COLO829 (cell line): Measurements from ENCODE around the gene GPR78.

Experiments
- DNase-seq: peaks from one replicate; pipeline ENCODE4 v3.0.0; 2012; ENCODE audit warnings: low spot score

GPR78 gene

DNA sequence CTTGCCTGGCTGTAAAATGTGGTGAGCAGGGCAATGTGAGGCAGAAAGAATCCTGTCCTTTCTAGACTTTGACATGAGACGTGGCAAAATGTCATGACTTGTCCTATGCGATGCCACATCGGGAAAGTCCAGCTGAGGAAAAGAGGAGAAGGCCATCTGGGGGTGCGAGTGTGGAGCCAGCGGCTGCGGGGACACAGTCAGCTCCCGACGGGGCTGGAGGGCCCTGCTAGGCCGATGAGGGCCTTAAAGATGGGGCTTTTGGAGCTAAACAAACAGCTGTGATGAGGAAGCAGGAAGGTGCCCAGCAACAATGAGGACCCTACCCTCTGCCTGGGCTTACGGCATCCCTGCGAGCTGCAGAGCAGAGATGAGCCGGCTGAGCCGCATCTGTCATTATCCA is 20.1 kb downstream of the GPR78 start:
- DNase-seq, result no peak

DNA sequence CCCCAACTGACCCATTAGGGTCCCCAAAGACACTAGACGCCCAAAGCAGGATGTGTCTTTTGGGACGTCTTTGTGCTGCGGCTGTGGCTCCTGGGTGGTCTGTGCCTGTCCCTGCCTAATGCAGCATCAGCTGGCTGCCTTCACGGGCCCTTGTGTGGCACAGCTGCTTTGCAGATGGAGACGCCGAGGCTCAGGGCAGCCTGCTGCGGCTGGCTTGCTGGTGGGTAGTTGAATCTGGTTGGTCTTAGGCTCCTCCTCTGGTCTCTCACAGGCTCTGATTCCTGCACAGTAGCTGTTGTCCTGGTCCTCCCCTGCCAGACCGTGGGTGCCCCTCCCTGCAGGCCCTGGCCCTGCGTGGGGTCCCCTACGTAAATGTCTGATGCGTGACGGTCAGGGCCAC is 20.5 kb downstream of the GPR78 start:
- no peak for DNase-seq

DNA sequence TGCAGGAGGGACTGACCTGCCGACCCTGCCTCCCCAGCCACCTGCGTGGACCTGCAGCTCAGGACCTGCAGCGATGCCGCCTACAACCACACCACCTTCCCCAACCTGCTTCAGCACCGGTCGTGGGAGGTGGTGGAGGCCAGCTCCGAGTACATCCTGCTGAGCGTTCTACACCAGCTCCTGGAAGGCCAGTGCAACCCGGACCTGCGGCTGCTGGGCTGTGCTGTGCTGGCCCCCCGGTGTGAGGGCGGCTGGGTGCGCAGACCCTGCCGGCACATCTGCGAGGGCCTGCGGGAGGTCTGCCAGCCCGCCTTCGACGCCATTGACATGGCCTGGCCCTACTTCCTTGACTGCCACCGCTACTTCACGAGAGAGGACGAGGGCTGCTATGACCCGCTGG is 20.9 kb downstream of the GPR78 start:
- no peak for DNase-seq

DNA sequence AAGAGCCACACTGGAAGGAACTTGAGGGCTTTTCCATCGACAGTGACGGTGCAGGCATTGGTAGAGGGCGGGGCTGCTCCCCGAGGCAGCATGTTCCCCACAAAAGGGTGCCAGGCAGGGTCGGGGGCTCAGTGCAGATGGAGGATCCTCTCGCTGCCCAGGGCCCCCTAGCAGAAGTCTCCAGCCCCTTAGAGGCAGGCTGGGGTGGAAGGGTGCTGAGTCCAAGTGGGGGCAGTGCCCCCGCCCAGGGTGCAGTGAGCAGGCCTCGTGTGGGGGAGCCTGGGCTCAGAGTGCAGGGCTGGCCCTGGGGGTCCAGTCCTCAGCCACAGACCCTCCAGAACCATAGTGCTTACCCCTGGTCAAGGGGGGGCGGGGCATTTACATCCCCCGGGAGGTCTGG is 21.4 kb downstream of the GPR78 start:
- no peak for DNase-seq

DNA sequence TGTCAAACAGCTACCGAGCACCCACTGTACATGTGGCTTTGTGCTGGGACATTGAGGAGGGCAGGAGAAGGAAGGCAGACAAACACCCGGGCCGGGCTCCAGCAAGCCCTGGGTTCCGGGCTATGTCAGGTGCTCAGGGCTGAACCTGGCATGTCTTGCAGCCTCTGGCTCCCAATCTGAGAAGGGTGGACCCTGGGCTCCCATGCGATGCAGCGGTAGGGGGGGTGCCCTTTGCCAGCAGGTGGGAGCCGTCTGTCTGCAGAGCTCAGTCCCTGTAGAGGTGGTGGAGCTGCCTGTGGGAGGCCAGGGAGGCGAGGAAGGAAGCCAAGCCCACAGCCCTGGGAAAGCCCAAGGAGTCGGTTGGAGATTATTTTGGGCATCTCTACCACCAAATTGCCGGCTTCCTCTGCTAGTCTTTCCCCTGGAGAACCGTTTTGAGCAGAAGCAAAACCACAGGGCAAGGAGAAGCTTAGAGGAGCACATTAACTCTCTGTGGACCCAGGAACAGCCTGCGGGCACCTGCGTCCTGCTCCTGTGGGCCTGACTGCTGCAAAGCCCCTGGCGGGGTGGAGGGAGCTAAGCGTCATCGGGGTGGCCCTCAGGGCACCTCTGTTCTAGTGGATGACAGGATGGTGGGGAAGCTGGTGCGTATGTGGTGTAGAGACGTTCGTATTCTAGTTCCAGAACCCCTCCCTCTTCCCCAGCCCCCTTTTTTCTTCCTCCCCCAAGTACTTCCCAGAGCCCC is 22.7 kb downstream of the GPR78 start:
- DNase-seq, result no peak

DNA sequence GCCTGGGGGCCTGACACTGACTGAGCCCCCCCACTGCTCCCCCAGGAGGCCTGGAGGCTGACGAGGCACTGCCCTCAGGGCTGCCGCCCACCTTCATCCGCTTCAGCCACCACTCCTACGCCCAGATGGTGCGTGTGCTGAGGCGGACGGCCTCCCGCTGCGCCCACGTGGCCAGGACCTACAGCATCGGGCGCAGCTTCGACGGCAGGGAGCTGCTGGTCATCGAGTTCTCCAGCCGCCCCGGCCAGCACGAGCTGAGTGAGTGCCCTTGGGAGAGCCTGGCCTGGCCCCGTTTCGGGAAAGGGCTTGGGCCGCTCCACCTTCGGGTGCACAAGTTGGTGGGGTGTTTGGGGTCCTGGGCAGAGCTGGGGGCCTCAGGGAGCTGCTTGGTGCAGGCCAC is 23.7 kb downstream of the GPR78 start:
- DNase-seq, result no peak

DNA sequence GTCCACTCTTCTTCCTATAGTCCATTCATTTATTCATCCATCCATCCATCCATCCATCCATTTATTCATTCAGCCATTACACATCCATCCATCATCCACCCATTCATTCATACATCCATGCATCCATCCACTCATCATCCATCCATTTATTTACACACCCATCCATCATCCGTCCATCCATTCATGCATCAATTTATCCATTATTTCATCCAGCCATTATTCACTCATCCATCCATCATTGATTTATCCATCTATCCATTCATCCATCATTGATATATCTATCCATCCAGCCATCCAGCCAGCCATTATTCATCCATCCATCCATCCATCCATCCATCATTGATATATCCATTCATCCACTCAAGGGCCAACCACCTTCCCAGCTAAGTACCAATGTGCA is 25.1 kb downstream of the GPR78 start:
- no peak for DNase-seq

DNA sequence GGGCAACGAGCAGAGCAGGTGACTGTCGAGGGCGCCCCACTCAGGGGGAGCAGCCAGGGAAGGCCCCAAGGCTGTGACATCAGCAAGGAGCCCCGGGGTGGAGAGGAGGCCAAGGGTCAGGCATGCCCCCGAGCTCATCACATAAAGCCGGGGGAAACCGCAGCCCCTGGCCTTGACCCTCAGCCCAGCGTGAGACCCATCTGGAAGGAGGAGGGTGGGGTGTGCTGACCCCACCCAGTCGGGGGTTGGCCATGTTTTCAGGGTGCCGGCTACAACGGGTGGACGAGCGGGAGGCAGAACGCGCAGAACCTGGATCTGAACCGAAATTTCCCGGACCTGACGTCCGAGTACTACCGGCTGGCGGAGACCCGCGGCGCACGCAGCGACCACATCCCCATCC is 26.3 kb downstream of the GPR78 start:
- DNase-seq, result no peak

DNA sequence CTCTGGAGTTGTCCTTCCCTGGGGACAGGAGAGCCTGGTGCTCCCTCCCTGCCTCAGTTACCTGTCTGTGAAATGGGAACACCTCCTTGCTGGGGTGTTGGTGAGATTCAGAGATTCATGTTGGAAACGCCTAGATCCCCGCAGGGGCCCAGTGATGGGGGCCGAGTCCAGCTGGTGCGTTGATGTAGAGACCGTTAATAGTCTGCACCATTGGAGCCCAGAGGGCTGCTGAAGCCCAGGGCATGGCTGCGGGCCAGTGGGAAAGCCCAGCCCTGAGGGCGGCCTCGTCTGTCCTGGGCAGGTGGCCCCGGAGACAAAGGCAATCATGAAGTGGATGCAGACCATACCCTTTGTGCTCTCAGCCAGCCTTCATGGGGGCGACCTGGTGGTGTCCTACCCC is 26.8 kb downstream of the GPR78 start:
- no peak for DNase-seq

DNA sequence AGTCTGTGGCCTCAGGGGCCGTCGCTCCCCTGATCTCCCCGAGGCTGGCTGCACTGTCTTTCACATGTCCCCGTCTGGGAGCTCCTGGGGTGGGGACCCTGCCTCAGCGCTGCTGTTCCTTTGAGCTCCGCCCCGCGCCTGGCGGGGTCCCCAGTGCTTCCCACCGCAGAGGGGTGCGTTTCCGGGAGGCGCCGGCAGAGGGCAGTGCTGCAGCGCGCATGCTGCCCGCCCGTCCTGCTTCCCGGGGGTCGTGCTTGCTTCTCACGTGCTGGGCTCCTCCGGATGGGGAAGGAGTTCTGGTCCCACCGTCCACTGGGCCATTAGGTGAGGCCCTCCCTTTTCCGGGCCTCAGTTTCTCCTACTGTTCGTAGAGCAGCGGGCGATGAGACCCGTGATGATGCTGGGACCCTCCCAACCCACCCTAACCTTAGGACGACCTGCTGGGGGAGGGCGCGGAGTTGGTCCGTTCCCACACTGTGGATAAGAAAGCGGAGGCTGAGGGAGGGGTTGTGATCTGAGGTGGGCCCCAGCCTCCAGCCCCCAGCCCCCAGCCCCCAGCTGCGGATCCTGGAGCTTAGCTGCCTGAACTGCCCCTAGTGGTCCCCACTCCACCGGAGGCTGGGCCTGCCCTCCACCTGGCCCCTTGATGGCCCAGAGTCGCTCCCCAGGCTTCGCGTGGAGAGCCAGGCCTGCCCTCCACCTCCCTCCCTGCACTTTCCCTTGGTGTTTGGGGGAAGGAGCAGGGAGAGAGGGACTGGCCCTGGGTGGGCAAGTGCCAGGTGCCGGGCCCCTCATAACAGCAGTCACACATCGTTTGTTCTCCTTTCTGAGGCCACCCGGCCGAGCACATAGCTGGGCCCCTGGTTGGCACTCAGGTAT is 27.6 kb downstream of the GPR78 start:
- DNase-seq, result peak; percentile 5

DNA sequence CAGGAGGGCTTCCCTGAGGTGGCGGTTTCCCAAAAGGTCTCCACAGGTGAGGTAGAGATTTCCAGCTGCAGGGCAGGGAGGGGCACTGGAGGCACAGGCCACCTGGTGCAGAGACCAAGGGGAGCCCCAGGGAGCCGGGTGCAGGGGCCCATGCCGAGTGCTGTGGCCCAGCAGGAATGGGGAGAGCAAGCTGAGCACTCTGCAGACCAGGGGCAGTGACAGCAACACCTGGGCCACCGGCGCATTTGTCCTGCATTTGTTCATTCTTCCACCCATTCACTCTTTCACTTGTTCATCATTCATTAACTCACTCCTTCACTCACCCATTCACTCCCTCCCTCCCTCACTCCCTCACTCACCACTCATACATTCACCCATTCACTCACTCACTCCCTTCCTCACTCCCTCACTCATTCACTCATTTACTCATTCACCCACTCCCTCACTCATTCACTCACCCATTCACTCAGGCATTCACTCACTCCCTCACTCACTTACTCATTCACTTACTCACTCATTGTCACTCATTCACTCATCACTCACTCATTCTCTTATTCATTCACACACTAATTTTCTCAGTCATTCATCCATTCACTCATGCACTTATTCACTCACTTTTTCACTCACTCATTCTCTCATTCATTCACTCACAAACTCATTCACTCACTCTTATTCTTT is 28.7 kb downstream of the GPR78 start:
- DNase-seq, result no peak

DNA sequence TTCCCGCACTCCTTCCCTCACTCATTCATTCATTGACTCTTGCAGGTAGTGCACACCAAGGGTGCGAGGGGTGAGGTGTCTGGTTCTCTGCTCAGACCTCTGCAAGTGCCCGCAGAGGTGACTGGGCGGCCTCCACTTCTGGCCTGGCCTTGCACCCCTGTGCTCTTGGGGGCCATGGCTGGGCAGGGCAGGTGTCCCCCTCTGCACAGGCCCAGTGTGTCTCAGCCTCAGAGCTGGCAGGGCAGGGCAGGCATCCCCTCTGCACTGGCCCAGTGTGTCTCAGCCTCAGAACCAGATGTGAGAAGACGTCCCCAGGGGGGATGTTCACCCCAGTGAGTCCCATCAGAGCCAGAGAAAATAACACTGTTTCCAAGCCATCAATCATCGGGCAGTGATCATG is 29.2 kb downstream of the GPR78 start:
- DNase-seq, result no peak

DNA sequence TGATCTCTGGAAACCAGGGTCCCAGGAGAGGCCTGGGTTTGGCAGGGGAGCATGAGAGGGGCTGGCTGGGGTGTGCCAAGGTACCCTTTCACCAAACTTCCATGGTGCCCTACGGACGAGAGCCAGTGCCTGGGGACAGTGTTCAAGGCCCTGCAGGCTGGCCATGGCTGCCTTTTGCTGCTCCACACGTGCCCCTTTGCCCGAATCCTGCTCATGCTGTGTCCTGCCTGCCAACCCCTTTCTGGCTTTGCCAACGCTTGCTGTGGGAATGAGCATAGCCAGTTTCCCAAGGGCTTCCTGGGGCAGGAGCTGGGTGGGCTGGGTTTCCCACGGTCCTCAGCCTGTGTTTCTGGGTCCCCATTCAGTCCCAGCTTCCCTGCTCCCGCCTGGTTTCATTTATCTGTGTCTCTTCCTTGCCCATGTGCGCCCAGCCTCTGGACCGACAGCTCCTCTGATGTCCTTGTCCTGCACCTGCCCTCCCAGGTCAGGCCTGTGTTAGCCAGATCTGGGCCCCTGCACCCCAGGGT is 29.7 kb downstream of the GPR78 start:
- DNase-seq, result no peak

DNA sequence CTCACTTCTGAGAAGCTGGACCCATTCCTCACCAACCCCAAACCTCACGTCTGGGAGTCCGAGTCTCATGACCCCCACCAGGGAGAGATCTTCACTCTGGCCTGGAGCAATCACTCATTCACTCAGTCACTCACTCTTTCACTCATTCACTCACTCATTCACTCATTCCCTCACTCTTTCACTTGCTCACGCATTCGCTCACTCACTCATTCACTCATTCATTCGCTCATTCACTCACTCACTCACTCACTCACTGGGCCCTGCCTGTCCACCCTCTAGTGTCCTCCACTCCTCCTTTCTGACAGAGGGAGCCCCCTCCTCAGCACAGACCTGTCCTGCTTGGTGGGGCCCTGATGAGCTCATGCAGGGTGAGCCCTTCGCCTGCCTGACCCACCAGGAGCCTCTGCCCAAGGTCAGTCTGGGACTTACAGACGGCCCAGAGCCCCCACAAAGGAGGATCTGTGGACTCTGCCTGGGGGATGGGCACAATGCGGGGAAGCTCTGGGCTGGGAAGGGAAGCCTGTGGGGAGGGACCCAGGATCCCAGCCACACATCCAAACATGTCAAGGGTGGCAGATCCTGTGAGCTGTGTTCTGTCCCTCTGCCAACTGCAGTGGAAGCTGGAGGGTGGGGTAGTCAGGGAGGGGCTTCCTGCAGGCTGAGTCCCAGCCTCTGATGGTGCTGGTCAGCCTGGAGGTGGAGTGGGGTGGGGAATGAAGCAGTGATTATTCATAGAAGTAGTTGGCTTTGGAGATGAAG is 30.8 kb downstream of the GPR78 start:
- no peak for DNase-seq

DNA sequence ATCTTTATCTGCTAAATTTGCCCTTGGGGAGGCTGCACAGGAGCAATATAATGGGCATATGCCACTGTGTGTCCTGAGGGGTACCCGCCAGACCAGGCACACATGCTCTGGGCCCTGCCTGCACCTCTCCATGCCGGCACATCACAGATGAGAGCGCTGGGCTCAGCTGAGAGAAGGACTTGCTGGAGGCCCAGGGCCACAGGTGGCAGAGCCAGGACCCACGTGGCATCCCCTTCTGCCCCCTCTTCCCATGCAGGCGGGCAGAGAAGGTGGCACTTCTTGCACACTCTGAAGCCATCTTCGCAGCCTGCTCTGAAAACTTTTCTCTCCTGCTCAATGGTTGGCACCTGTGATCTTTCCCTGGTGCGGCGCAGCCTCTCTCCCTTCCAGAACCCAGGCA is 32.5 kb downstream of the GPR78 start:
- DNase-seq, result no peak

DNA sequence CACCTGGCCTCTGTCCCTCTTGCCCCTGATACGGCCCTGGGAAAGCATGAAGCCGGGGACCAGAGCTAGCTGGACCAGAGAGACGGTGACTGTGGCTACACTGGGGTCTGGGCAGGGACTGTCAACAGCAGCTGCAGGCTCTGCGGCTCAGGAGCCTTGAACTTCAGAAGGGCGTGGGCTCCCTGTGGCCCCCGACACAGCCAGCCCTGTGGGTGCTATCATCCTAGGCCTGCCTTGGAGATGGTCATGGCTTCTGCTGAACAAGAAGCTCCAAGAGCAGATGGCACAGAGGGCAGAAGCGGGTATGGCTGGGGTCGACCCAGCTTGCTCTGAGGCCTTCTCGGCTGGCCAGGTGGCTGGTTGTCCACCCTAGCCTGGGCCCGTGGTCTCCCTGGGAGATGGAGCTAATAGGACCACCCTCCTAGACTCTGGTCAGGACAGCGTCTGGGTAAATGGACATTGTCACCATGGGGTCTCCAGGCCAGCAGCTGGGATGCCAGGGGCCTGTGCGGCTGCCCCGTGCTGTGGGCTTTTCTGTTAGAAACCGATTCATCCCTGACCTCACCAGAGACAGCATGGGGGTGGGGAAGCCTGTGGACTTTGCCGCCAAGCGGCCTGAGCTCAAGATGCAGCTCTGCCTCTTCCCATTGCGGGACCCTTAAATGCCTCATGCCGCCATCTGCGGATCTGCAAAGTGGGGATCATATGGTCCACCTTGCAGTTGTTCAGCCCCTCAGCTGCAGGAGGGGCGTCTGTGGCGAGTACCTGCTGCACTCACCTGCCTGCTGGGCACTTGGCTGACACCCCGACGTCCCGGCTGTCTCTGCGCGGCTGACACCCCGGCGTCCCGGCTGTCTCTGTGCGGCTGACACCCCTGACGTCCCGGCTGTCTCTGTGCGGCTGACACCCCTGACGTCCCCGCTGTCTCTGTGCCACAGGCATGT is 33.5 kb downstream of the GPR78 start:
- DNase-seq, result no peak

DNA sequence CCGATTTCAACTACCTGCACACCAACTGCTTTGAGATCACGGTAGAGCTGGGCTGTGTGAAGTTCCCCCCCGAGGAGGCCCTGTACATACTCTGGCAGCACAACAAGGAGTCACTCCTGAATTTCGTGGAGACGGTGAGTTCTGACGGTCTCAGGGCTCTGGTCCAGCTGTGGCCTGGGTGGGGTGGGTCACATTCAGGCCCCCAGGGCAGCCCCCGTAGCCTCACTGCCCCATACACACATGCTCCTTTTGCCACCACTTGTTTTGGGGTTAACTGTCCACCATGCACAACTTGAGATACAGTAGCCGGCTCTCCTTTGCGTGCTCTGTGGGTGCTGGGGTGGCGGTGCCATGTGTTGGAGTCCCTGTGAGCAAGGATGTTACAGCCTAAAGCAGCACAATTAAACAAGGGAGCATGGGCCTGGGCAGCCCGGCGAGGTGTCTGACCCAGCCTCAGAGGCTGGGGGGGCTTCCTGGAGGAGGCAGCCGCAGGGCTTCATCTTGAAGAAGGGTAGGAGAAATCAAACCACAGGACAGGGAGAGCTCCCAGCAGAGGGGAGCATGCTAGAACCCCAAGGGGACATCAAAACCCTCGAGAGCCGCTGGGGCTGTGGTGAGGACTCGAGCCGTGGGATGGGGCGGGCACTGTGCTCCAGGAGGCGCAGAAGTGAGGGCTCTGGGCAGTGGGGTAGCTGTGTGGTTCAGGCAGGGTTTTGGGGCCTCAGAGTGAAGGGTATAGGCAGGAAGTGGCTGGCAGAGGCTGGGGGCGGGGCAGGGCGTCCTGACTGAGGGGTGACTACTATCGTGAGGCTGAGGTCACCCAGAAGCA is 34.4 kb downstream of the GPR78 start:
- DNase-seq, result no peak

DNA sequence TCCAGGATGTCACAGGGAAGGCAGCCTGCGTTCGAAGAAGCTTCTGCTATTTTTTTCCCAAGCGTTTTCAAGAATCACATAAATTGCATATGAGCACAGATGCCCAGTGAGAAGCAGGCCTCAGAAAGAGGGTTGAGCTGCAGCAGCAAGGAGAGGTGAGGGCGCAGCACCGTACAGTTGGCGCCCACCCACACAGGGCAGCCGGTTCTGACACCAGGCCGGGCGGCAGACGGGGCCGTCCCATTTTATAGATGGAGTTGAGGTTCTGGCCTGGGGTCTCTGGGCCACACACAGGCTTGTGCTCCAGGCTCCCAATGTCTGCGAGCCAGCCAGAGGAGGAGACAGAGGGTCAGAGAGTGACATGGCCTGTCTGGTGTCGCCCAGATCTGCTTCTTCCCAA is 35.2 kb downstream of the GPR78 start:
- no peak for DNase-seq

DNA sequence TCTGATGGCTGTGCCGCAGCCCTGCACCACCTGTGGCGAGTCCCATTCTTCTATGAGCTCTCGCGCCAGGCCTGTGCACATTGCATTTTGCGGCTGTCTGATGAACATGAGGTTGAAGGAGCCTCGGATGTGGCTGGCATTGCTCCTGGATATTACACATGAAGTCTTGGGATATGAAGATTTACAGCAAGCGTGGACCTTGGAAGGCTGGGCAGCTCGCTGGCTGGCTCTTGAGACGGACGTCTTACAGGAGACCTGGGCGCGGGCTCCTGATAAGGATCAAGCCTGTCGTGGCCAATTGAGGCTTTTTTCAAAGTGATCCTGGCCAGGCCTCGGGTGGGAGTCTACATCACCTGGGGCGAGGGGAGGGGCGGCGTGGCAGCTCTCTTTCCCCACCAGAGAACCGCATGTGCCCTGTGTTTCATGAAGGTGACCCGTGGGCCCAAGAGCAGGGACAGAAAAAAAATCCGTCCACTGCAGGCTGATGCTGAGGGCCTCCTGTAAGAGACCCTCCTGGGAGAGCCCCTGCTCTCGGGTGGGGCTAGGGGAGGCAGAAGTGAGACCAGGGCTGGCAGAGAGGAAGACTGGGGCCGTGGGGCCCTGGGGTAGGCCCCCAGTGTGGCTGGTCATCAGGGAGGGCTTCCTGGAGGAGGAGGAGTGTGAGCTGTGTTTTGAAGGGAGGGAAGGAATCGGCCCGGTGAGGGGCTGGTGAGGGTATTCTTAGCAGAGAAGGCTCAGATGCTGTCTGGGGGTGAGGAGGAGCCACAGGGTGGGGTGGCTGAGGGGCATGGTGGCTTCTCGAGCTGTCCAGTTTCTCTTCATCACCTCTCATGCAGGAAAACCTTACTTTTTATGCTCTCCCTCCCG is 36.0 kb downstream of the GPR78 start:
- DNase-seq, result no peak
